Adipocyte (in vitro differentiated cells): ENCODE results near the gene KCNQ1.

Source experiments
- DNase-seq: peaks from one replicate; pipeline ENCODE4 v3.0.0-alpha.2; 2015; ENCODE audit warnings: low read depth
- H3K27me3 ChIP-seq: replicated peaks from 2 replicates; pipeline ENCODE4 v1.7.0; 2013; ENCODE audit warnings: mild to moderate bottlenecking, low read length, moderate library complexity; ENCODE audit not compliant: control insufficient read depth, insufficient read depth
- H3K36me3 ChIP-seq: 2 replicates; pipeline ENCODE4 v1.7.0; 2013; ENCODE audit warnings: low read length, mild to moderate bottlenecking, moderate library complexity; ENCODE audit not compliant: control insufficient read depth, insufficient read depth, severe bottlenecking
- H3K4me1 ChIP-seq: 2 replicates; pipeline ENCODE4 v1.7.0; 2013; ENCODE audit warnings: mild to moderate bottlenecking, low read length, moderate library complexity; ENCODE audit not compliant: control insufficient read depth, insufficient read depth
- H3K4me3 ChIP-seq: 2 replicates; pipeline ENCODE4 v1.7.0; 2013; ENCODE audit warnings: mild to moderate bottlenecking, low read length, moderate library complexity
- H3K9ac ChIP-seq: 2 replicates; pipeline ENCODE4 v1.7.0; 2013; ENCODE audit warnings: mild to moderate bottlenecking, low read length, moderate library complexity
- H3K9me3 ChIP-seq: 2 replicates; pipeline ENCODE4 v1.7.0; 2013; ENCODE audit warnings: mild to moderate bottlenecking, low read length, moderate library complexity; ENCODE audit not compliant: control insufficient read depth

The KCNQ1 gene

GRCh38 chr11:2896047-2896446 is 451.2 kb downstream of the KCNQ1 start:
- no peak overlapping the region for H3K4me3 ChIP-seq
- H3K36me3 ChIP-seq, result no peaks in the 10 kb centered on the region
- H3K9ac ChIP-seq, result no peak overlapping the region
- peaks cover 15% of the 10 kb centered on the region for H3K4me1 ChIP-seq
- no peaks in the 10 kb centered on the region for H3K27me3 ChIP-seq
- DNase-seq, result no peak
- no peaks in the 10 kb centered on the region for H3K9me3 ChIP-seq

GRCh38 chr11:2897048-2897447 is 452.2 kb downstream of the KCNQ1 start:
- no peak for DNase-seq
- H3K36me3 ChIP-seq, result no peaks in the 10 kb centered on the region
- H3K9me3 ChIP-seq, result no peaks in the 10 kb centered on the region

GRCh38 chr11:2898366-2899079 is 453.7 kb downstream of the KCNQ1 start:
- Histone ChIP-seq H3K9me3 (no peaks in the 10 kb centered on the region), H3K4me3 (no peak overlapping the region), H3K36me3 (no peaks in the 10 kb centered on the region), H3K27me3 (no peaks in the 10 kb centered on the region), H3K9ac (no peak overlapping the region), H3K4me1 (peaks cover 20% of the 10 kb centered on the region)
- peak; percentile 78 for DNase-seq

More at GRCh38 chr11:2897048-2897447, 452.2 kb downstream of the KCNQ1 start:
- Histone ChIP-seq H3K4me3 (no peak overlapping the region), H3K27me3 (no peaks in the 10 kb centered on the region), H3K4me1 (peaks cover 15% of the 10 kb centered on the region), H3K9ac (no peak overlapping the region)
